Skeletal muscle satellite cell (primary cell): ENCODE results near the gene RPP25L.
A peak's percentile ranks its signal among the peaks of the same experiment; 100 is the strongest.

Source experiments
- H3K27me3 ChIP-seq: 2 replicates; pipeline ENCODE4 v1.7.0; 2013; ENCODE audit warnings: low read length; ENCODE audit not compliant: control insufficient read depth, insufficient read depth
- H3K36me3 ChIP-seq: 2 replicates; pipeline ENCODE4 v1.7.0; 2013; ENCODE audit warnings: mild to moderate bottlenecking, control low read depth, low read length; ENCODE audit not compliant: insufficient read depth
- H3K4me1 ChIP-seq: 2 replicates; pipeline ENCODE4 v1.7.0; 2013; ENCODE audit warnings: low read length; ENCODE audit not compliant: control insufficient read depth, insufficient read depth
- H3K4me2 ChIP-seq: 2 replicates; pipeline ENCODE4 v1.7.0; 2013; ENCODE audit warnings: mild to moderate bottlenecking, low read length
- H3K4me3 ChIP-seq: 2 replicates; pipeline ENCODE4 v1.7.0; 2013; ENCODE audit warnings: low read length
- H3K9ac ChIP-seq: 2 replicates; pipeline ENCODE4 v1.7.0; 2013; ENCODE audit warnings: mild to moderate bottlenecking, low read depth, low read length, moderate library complexity
- H3K9me3 ChIP-seq: replicated peaks from 2 replicates; pipeline ENCODE4 v1.7.0; 2013; ENCODE audit warnings: mild to moderate bottlenecking, control low read depth, low read length

Gene RPP25L

DNA sequence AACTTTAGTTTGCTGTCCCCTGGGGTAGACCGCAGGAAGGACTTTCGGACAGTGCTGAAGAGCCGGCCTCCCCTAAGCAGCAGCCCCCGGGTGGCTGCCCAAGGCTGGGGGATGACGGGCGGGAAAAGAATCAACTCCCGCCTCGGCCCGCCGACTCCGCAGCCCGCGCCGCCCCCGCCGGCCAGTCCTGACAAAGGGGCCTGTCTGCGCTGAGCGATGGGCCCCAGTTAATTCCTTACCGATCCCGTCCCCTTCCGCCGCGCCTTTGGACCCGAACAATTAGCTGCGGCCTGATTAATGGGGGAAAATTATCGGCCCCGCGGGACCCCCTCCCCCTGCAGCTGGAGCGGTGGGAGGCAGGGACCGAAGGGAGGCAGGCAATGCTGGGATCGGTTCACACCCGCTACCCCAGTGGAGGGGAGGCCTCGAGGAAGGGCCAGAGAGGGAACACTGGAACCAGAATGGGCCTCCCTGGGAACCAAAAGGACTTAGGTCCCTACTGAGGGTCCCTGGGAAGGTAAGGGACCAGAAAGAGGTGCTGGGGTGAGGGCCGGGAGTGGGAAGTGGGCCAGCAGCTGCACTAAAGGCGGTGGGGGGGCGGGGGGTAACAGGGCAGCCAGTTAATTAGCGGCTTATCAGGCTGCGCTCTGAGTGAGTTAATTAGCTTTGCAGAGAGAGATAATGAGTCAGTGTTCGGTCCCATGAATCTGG is 12.7 kb upstream of the RPP25L start:
- no peak overlapping the region for H3K9ac ChIP-seq
- no peak overlapping the region for H3K4me3 ChIP-seq
- no peaks in the 10 kb centered on the region for H3K9me3 ChIP-seq
- peaks cover 68% of the 10 kb centered on the region for H3K27me3 ChIP-seq
- no peak overlapping the region for H3K4me2 ChIP-seq
- peaks cover 13% of the 10 kb centered on the region for H3K4me1 ChIP-seq
- H3K36me3 ChIP-seq: no peaks in the 10 kb centered on the region

GRCh38 chr9:34623374-34624235 is 11.7 kb upstream of the RPP25L start:
- H3K4me2 ChIP-seq: no peak overlapping the region
- H3K4me3 ChIP-seq: no peak overlapping the region
- peaks cover 59% of the 10 kb centered on the region for H3K27me3 ChIP-seq
- H3K4me1 ChIP-seq: peaks cover 12% of the 10 kb centered on the region
- no peak overlapping the region for H3K9ac ChIP-seq
- H3K36me3 ChIP-seq: no peaks in the 10 kb centered on the region
- H3K9me3 ChIP-seq: no peaks in the 10 kb centered on the region

GRCh38 chr9:34620061-34620994 is 8.4 kb upstream of the RPP25L start, which contains the start of gene DCTN3:
DCTN3 (minus strand) TSS chr9:34620495; CDS start chr9:34620464, 31 bp downstream.
- H3K4me2 ChIP-seq: peak within 1 kb of the TSS; percentile 95

DNA sequence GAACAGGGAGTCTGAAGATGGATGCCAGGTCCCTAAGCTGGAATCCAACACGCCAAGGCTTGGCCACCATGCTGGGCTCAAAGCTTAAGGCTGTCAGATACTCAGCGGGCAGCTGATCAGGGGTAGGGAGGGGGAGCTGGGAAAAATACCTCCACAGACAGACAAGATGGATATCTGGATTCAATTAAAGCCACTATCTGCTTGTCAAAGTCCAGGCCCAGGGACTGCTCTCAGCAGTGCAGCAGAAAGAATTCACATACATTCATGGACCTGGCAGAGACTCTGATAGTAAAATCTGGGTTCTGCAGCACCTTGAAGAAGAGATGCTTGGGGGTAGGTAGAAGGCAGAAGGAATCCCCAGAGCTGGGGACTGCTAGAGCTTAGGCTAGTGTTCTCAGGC is 3.2 kb upstream of the RPP25L start:
- Histone ChIP-seq H3K27me3 (no peaks in the 10 kb centered on the region), H3K9me3 (no peaks in the 10 kb centered on the region), H3K4me3 (no peak overlapping the region), H3K4me2 (no peak overlapping the region), H3K4me1 (peaks cover 28% of the 10 kb centered on the region), H3K36me3 (peaks cover 24% of the 10 kb centered on the region), H3K9ac (no peak overlapping the region)

More at GRCh38 chr9:34620061-34620994, 8.4 kb upstream of the RPP25L start, which contains the start of gene DCTN3:
- peak within 1 kb of the TSS; percentile 79 for H3K4me3 ChIP-seq
- peak within 1 kb of the TSS; percentile 89 for H3K9ac ChIP-seq
- H3K4me1 ChIP-seq: peaks cover 7% of the 10 kb centered on the region
- no peaks in the 10 kb centered on the region for H3K9me3 ChIP-seq
- peaks cover 19% of the 10 kb centered on the region for H3K36me3 ChIP-seq
- peaks cover 27% of the 10 kb centered on the region for H3K27me3 ChIP-seq

- no peaks in the 10 kb centered on the region for H3K27me3 ChIP-seq
- H3K4me2 ChIP-seq: peak overlapping the region; percentile 96
- H3K9ac ChIP-seq: peak overlapping the region; percentile 96
- H3K4me1 ChIP-seq: peaks cover 21% of the 10 kb centered on the region
- H3K4me3 ChIP-seq: peak overlapping the region; percentile 90
- H3K36me3 ChIP-seq: peaks cover 22% of the 10 kb centered on the region
- H3K9me3 ChIP-seq: no peaks in the 10 kb centered on the region
Observed at GRCh38 chr9:34612788-34613390, 992 bp upstream of the RPP25L start.

DNA sequence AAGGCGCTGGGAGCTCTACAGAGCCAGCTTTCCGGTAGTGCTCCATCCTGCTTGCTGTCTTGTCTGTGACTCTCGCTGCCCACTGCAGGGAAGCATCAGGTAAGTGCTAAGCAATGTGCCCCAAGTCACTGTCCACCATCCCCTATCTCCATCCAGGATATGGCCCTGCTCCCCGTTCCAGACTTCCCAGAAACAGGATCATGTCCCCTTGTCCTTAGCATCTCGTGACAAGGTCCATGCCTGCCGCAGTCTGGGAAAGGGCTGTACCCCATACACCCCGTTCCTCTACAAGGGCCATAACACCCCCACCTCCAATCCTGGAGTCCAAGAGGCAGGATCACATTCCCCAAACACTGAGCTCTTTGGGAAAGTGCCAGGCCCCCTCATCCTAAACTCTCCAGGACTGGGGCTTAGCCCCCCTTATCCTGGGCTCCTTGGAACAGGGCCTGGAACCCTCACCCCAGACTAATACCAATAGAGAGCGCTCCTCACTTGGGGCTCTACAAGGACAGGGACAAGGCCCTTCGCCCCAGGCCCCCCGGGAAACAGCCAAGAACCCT is 566 bp downstream of the RPP25L start:
- H3K4me2 ChIP-seq: peak overlapping the region; percentile 96
- no peaks in the 10 kb centered on the region for H3K9me3 ChIP-seq
- H3K27me3 ChIP-seq: no peaks in the 10 kb centered on the region
- H3K4me1 ChIP-seq: peaks cover 21% of the 10 kb centered on the region
- peaks cover 6% of the 10 kb centered on the region for H3K36me3 ChIP-seq
- peak overlapping the region; percentile 96 for H3K9ac ChIP-seq
- peak overlapping the region; percentile 90 for H3K4me3 ChIP-seq

DNA sequence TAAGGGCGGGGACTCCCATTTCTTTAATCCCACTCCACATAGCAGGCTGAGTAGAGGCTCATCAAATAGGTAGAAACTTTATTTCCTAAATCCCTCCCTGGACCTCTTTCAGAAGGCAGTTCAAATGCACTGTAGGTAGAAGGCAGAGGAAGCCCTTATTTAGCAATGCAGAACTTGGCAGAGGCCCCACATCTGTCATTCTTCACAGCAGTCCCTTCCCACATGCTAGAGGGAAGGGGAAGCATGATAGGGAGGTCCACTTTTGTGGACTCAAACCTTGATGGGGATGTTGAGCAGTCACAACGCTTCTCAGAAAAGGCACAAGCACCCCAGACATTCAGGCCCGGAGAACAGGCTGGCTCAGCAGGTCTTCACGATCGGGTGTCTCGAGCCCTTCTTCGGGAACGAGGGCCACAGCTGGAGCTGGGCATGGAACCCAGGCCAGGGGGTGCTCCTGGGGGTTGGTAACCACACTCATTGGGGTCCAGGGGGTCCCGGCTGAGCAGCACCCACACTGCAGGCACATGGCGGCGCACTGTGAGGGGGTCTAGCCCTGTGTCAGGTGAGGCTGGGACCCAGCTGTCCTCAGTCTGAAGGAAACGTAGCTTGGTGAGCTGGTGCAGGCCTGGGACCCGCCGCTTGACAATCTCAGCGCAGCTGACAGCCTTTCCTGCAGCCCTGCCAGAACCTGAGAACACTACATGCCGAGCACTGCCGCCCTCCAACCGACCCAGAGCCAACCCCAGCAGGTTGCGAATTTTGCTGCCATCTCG is 1.3 kb downstream of the RPP25L start:
- Histone ChIP-seq H3K4me3 (peak overlapping the region; percentile 90), H3K36me3 (peaks cover 5% of the 10 kb centered on the region), H3K4me1 (peaks cover 21% of the 10 kb centered on the region), H3K9ac (no peak overlapping the region), H3K27me3 (peaks cover 4% of the 10 kb centered on the region), H3K4me2 (peak overlapping the region; percentile 96), H3K9me3 (no peaks in the 10 kb centered on the region)

GRCh38 chr9:34607331-34607730 is 4.6 kb downstream of the RPP25L start:
- Histone ChIP-seq H3K4me1 (peaks cover 13% of the 10 kb centered on the region), H3K4me3 (no peak overlapping the region), H3K4me2 (no peak overlapping the region), H3K36me3 (no peaks in the 10 kb centered on the region), H3K9ac (no peak overlapping the region), H3K27me3 (peaks cover 20% of the 10 kb centered on the region), H3K9me3 (no peaks in the 10 kb centered on the region)

GRCh38 chr9:34606905-34607304 is 5.0 kb downstream of the RPP25L start:
- Histone ChIP-seq H3K4me3 (no peak overlapping the region), H3K27me3 (peaks cover 24% of the 10 kb centered on the region), H3K9ac (no peak overlapping the region), H3K4me2 (no peak overlapping the region), H3K4me1 (peaks cover 10% of the 10 kb centered on the region), H3K36me3 (no peaks in the 10 kb centered on the region), H3K9me3 (no peaks in the 10 kb centered on the region)

- Histone ChIP-seq H3K4me3 (no peak overlapping the region), H3K9me3 (no peaks in the 10 kb centered on the region), H3K4me2 (no peak overlapping the region), H3K36me3 (no peaks in the 10 kb centered on the region), H3K27me3 (peaks cover 31% of the 10 kb centered on the region), H3K9ac (no peak overlapping the region), H3K4me1 (peaks cover 8% of the 10 kb centered on the region)
Observed at GRCh38 chr9:34606190-34606589, 5.7 kb downstream of the RPP25L start.
